Stimulated activated CD8-positive, alpha-beta memory T cell treated with anti-CD3 and anti-CD28 coated beads, Interleukin-12 subunit alpha, Interleukin-12 subunit beta, amount 100 ng/mL, for 1 hour (primary cell): ENCODE results near the gene COL4A5.
"Not testable (repeated sequence)": the region's sequence is repeated elsewhere in the genome, so short reads cannot be mapped to it uniquely, and the experiment has no call there.

Experiments used
- DNase-seq: peaks from one replicate; pipeline ENCODE4 v3.0.0-alpha.2; 2020; ENCODE audit warnings: low read depth

Gene COL4A5

DNA sequence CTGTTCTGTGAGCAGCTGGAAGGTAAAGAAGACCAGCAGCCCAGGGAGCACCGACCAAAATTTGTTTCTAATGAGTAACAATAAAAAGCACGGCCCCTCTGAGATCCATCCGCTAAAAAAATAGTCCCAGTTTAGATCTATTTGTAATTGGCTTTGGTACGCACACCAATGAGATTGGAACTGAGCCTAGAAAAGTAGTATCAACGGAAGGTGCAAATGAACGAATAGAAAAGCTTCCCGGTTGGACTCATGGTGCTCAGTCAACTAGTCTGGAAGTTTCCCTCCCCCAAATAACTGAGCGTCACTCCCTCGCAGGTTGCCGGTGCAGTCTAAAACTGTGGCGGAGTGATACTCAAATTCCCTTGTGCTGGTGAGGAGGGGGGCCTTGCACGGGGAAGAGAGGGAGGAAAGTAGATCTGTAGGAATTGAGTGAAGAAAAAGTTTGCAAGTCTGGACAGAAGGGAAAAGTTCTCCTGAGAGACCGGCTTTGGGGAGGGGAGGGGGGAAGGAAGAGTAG is at the start of gene COL4A5:
TSS of gene COL4A5 (plus strand) at position 413 of the 517 bp plus-strand sequence. CDS start 288 bp downstream, outside the sequence.
- no peak for DNase-seq

- DNase-seq: not testable (repeated sequence)
Observed at GRCh38 chrX:108390976-108391717, 48.5 kb upstream of the COL4A5 start.

- no peak for DNase-seq
Observed at GRCh38 chrX:108396188-108396891, 43.3 kb upstream of the COL4A5 start.

DNA sequence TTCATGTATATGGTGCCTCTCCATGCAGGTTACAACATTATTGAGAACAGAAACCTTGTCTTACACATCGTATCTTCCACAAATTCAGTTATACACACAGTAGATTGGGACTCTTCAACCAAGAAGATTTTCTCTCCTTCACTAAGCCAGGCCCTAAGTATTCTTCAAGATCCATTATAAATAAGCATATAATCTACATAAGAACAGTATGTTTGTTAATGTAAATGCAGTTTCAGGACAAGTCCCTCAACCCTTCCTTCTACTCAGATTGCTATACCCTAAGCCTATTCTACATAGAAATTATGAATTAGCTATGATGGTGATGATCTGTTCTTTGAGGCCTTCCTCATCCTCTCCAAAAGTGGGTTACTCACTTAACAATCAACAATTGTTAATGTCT is 42.7 kb upstream of the COL4A5 start:
- DNase-seq: no peak

- DNase-seq: no peak
Observed at GRCh38 chrX:108397627-108398391, 41.8 kb upstream of the COL4A5 start.

- DNase-seq: no peak
Observed at GRCh38 chrX:108399418-108400165, 40.0 kb upstream of the COL4A5 start.

DNA sequence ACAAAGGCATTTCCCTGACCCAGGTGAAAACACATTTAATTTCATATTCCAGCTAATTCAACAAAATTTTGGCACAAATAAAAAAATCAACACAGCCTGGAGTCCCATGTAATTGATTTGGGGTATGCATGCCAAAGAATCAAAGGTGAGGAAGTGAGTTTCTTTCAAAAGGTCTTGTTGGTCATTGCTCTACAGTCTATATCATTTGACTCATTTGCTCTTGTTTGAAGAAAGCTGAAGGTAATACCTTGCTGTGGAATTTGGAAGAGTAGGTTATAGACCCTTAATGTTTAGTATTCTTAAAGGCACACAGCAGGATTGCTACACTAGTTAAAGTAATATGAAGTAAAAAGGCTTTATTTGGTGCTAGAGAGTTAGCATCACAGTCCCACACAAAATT is 26.9 kb upstream of the COL4A5 start:
- no peak for DNase-seq

- DNase-seq: no peak
Observed at GRCh38 chrX:108415146-108415545, 24.5 kb upstream of the COL4A5 start.

- no peak for DNase-seq
Observed at GRCh38 chrX:108415891-108416290, 23.7 kb upstream of the COL4A5 start.

- DNase-seq: no peak
Observed at GRCh38 chrX:108417257-108417656, 22.4 kb upstream of the COL4A5 start.

GRCh38 chrX:108419401-108419800 is 20.2 kb upstream of the COL4A5 start:
- no peak for DNase-seq

GRCh38 chrX:108420481-108420880 is 19.2 kb upstream of the COL4A5 start:
- DNase-seq: no peak

GRCh38 chrX:108426262-108426661 is 13.4 kb upstream of the COL4A5 start:
- DNase-seq: no peak

GRCh38 chrX:108435261-108435660 is 4.4 kb upstream of the COL4A5 start:
- DNase-seq: no peak

DNA sequence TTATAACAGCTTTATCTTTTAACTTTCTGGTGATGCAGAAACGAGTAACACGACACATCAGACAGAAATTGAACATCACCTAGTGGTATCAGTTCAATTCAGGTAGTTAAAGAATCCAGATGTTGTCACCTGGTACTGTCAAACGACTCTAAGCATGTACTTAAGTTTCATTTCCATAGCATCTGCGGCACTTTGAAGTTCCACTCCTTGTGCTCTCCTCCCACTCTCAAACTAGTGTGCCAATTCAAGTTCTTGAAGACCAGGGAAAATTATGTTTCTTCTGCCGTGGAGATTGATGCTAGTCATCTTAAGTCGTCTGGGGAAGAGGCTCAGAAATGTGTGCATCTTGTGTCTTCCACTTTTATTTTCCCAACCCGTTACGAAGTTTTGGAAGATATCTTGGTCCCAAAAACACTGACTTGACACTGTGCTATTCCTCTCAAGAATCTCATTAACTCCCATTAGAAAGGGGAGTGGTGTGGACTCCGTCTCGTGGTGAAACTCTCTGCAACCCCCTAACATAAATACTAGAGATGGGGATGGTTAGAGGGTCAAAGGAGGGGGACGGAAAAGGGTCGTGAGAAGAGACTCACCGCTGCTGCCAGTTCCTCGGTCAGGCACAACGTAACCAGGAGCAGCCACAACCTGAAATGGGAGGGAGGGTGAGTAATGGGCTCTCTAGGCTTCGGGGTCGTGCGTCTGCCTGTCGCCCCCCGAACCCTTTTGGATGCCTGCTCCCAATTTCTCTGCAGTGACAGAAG is 2.1 kb upstream of the COL4A5 start:
- DNase-seq: no peak

DNA sequence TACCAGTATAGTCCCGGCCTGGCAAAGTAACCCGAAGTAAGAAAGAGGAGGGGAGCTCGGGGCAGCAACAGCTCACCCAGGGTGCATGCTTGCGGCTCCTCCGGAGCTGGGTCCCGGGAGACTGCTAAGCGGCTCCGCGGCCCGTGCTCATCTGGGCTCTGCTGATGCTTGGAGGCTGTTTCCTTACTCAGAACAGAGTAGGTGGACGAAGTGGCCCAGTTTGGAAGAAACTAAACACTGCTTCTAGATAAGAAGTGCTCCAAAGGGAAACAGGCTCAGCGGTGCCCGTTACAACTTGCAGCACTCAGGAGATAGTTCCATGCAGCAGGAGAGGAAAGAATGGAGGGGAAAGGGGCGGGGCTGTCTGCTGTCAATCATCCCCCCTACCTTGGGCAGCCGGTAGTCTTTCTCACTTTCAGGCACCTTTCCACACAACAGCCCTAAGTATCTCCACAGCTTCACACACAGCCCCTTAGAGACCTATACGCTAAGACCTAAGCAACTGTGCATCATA is 1.5 kb upstream of the COL4A5 start, which contains the start of gene COL4A6:
TSS of gene COL4A6 (minus strand) at position 313 of the 514 bp plus-strand sequence. CDS start at position 87, 226 bp downstream.
- no peak for DNase-seq

GRCh38 chrX:108439961-108440696 is 491 bp downstream of the COL4A5 start:
- no peak for DNase-seq

GRCh38 chrX:108442901-108443464 is 3.3 kb downstream of the COL4A5 start:
- DNase-seq: no peak

GRCh38 chrX:108447303-108447702 is 7.7 kb downstream of the COL4A5 start:
- DNase-seq: no peak

- DNase-seq: no peak
Observed at GRCh38 chrX:108453841-108454240, 14.2 kb downstream of the COL4A5 start.
